Stomach (tissue), 9 donors: Measurements from ENCODE around the gene E2F8. TPM values are rescaled to one million over a fixed set of nuclear protein-coding genes. Genes with fewer than 3 reads are reported as not detected.

Experiments
- DNase-seq, 2 donors: peaks; one replicate each; pipeline versions ENCODE4 v3.0.0 to v3.0.0-alpha.2; 2013 to 2019
- H3K27ac ChIP-seq, 5 donors: fragments of 200-600 bp in 4 of 5; sonication (generic) in 4 of 5; one replicate each; pipeline ENCODE4 v1.5.1; 2013 to 2019; ENCODE audit warnings: mild to moderate bottlenecking in 1 of 5, moderate library complexity in 1 of 5
- H3K27me3 ChIP-seq, 3 donors: fragments of 200-600 bp; sonication (generic); one replicate each; pipeline ENCODE4 v1.5.1; 2017 to 2019; ENCODE audit warnings: mixed run types in 1 of 3
- H3K36me3 ChIP-seq, 4 donors: fragments of 200-600 bp; sonication (generic); 1 replicate in 3 of 4; 2 replicates in 1 of 4; pipeline ENCODE4 v1.5.1; 2016 to 2019
- H3K4me1 ChIP-seq, 4 donors: fragments of 200-600 bp; sonication (generic); one replicate each; pipeline ENCODE4 v1.5.1; 2016 to 2019
- H3K4me3 ChIP-seq, 4 donors: fragments of 200-600 bp; sonication (generic) in 3 of 4; one replicate each; pipeline ENCODE4 v1.5.1; 2016 to 2019; ENCODE audit warnings: mild to moderate bottlenecking in 1 of 4
- H3K9me3 ChIP-seq, 4 donors: fragments of 200-600 bp; sonication (generic); one replicate each; pipeline ENCODE4 v1.5.1; 2016 to 2019
- EP300 ChIP-seq: sonication (generic); formaldehyde crosslinking; IDR thresholded peaks from one replicate; pipeline ENCODE4 v1.6.1; 2017; ENCODE audit warnings: antibody characterized with exemption
- POLR2A ChIP-seq, 4 donors: fragments of 450-650 bp; IDR thresholded peaks; one replicate each; pipeline ENCODE4 v1.6.1; 2016; ENCODE audit warnings: antibody characterized with exemption in 4 of 4, control low read depth in 2 of 4, mild to moderate bottlenecking in 1 of 4, moderate library complexity in 1 of 4
- POLR2AphosphoS5 ChIP-seq, 3 donors: sonication (generic); formaldehyde crosslinking; IDR thresholded peaks; one replicate each; pipeline ENCODE4 v1.6.1; 2016; ENCODE audit warnings: antibody characterized with exemption in 3 of 3
- WGBS, 5 donors: extraction: QIAGEN DNeasy Blood & Tissue Kit in 3 of 5; methylation state at CpG; one replicate each; pipeline versions ENCODE4 v1.1.5 to v1.1.7; 2013 to 2018; 5-methylcytosine and 5-hydroxymethylcytosine counted together
- intact Hi-C: fragments of 100-400 bp; cut with DNase I; formaldehyde crosslinking; loops from one replicate; pipeline ENCODE4 v1.15.1; 2023; ENCODE audit warnings: low total_unique reads
- polyA plus RNA-seq, 3 donors: library from polyadenylated mRNA; stranded (reverse); fragments of 200-250 nt; gene quantifications; one replicate each; pipeline ENCODE4 v1.2.3, GENCODE V29; 2013
- total RNA-seq, 5 donors: library from RNA; depleted of rRNA; stranded (reverse); fragments of >200 nt; gene quantifications; one replicate each; pipeline versions ENCODE4 v1.1.0 to v1.2.3, GENCODE V29; 2014 to 2016
- TF ChIP-seq, protein P1 (sequence below), 7 experiments: fragments of 450-650 bp in 4 of 7; fragments of 200-600 bp in 3 of 7; sonication (generic) in 3 of 7; IDR thresholded peaks; one replicate each; pipeline ENCODE4 v1.5.1; 2016 to 2019; ENCODE audit warnings: antibody characterized with exemption in 7 of 7, control low read depth in 2 of 7, mild to moderate bottlenecking in 1 of 7
- donor health status: healthy with polysubstance abuse.
- donor health status: Bipolar disorder and iron deficiency.
- donor health status: healthy.

Gene E2F8
- total and polyA plus RNA-seq, 8 donors = 0.89 to 13.0 (median 3.2) TPM

DNA sequence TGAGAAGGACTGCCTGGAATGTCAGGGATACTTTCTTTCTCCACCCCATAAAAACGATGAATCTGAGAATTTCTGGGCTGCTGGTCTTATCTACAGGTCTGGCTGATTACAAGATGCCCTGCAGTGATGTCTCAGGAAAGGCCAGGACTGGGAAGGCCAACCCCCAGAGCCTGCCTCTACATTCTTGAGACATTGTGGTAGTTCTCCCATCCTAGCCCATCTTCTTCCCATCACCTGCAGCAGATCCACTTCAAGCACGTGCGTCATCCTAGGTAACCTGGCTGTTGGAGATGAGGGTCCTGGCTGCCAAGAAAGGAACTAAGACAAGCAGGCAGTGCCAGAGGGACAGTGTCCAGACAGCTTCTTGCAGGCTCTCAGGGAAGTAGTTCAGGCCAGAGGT is 44.1 kb upstream of the E2F8 start:
- 73 to 76% (median 74%) methylated on average over 3 of the region's 3 CpGs for WGBS, 5 donors
- no peak for DNase-seq
- Histone ChIP-seq H3K36me3 (no peaks in the 10 kb centered on the region), H3K9me3 (no peaks in the 10 kb centered on the region), H3K27me3 (peaks cover 0 to 13% (median 0%) of the 10 kb centered on the region in 3 donors), H3K27ac (no peak overlapping the region), H3K4me3 (no peak overlapping the region), H3K4me1 (peaks cover 0 to 5% (median 0%) of the 10 kb centered on the region in 4 donors)
- intact Hi-C loops = no loop called here
- TF ChIP-seq POLR2AphosphoS5 (IDR thresholded peaks at IDR 0.05) = no peak
- no peak for TF ChIP-seq POLR2A (IDR thresholded peaks at IDR 0.05)
- TF ChIP-seq, protein P1, sequence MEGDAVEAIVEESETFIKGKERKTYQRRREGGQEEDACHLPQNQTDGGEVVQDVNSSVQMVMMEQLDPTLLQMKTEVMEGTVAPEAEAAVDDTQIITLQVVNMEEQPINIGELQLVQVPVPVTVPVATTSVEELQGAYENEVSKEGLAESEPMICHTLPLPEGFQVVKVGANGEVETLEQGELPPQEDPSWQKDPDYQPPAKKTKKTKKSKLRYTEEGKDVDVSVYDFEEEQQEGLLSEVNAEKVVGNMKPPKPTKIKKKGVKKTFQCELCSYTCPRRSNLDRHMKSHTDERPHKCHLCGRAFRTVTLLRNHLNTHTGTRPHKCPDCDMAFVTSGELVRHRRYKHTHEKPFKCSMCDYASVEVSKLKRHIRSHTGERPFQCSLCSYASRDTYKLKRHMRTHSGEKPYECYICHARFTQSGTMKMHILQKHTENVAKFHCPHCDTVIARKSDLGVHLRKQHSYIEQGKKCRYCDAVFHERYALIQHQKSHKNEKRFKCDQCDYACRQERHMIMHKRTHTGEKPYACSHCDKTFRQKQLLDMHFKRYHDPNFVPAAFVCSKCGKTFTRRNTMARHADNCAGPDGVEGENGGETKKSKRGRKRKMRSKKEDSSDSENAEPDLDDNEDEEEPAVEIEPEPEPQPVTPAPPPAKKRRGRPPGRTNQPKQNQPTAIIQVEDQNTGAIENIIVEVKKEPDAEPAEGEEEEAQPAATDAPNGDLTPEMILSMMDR (IDR thresholded peaks at IDR 0.05) = no peak
- TF ChIP-seq EP300 = no peak

DNA sequence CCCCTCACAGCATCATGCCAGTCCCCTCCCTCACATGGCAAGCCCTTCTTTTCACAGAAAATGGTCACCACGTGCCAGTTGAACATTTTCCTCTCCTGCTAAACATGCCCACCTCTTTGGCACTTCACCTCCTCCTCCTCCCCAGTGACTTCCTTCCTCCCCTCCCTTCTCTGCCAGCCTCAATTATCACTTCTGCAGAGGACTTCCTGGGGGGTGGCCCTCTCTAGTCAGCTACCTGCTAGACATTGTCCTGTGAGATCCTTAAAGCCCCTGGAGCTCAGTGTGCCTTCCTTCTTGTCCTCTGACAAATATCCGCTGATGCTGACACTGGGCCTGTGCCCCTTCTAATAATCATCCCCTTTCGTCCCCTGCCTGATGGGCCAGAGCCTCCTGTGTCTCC is 43.2 kb upstream of the E2F8 start:
- Histone ChIP-seq H3K4me3 (no peak overlapping the region), H3K27me3 (peaks cover 0 to 13% (median 0%) of the 10 kb centered on the region in 3 donors), H3K4me1 (peaks cover 0 to 5% (median 0%) of the 10 kb centered on the region in 4 donors), H3K27ac (no peak overlapping the region), H3K9me3 (no peaks in the 10 kb centered on the region), H3K36me3 (no peaks in the 10 kb centered on the region)
- 58 to 78% (median 67%) methylated on average over 3 of the region's 3 CpGs for WGBS, 5 donors
- no peak for DNase-seq
- TF ChIP-seq POLR2A (IDR thresholded peaks at IDR 0.05) (no peak), EP300 (no peak), POLR2AphosphoS5 (IDR thresholded peaks at IDR 0.05) (no peak)
- TF ChIP-seq, protein P1 (IDR thresholded peaks at IDR 0.05) = no peak
- intact Hi-C loops = no loop called here

DNA sequence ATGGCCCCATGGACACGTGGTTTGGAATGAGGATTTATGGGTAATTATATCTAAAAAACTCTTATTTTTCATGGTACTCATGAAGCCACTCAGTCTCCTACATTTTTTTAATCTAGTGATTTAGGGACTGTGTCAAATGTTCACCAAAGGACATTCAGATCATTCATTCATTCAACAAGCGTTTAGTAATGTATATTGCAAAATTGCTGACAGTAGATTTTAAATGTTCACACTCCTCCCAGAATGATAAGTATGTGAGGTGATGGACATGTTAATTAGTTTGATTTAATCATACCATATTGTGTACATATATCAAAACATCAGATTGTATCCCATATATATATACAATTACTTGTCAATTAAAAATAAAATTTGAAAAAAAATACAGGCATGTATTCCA is 40.8 kb upstream of the E2F8 start:
- 55 to 73% (median 65%) methylated on average over 2 of the region's 2 CpGs for WGBS, 5 donors
- TF ChIP-seq POLR2AphosphoS5 (IDR thresholded peaks at IDR 0.05) (no peak), POLR2A (IDR thresholded peaks at IDR 0.05) (no peak), EP300 (no peak)
- TF ChIP-seq, protein P1 (IDR thresholded peaks at IDR 0.05) = no peak
- H3K36me3 ChIP-seq = no peaks in the 10 kb centered on the region
- H3K4me1 ChIP-seq = peaks cover 0 to 5% (median 2%) of the 10 kb centered on the region in 4 donors
- no peak for DNase-seq
- peaks cover 0 to 8% (median 0%) of the 10 kb centered on the region in 3 donors for H3K27me3 ChIP-seq
- intact Hi-C loops = no loop called here
- H3K9me3 ChIP-seq = no peaks in the 10 kb centered on the region
- H3K4me3 ChIP-seq = no peak overlapping the region
- no peak overlapping the region for H3K27ac ChIP-seq

DNA sequence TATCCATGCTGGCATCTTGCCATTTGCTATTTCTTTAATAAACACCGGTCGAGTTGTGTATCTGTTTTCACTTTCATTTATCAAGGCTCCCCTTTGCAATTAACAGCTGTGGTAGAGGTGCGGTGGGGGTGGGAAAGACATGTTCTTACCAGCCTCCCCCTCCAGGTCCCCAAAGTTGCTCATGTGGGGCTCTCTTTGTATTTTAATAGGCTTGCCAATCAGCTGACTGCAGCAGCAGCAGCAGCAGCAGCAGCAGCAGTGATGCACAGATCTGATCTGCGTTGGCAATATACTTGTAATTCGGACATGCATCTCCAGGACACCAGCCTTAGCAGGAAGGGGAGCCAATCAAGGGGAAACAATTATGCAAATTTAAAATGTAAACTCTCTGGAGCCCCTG is 40.3 kb upstream of the E2F8 start:
- Histone ChIP-seq H3K4me1 (peaks cover 0 to 5% (median 2%) of the 10 kb centered on the region in 4 donors), H3K27me3 (peaks cover 0 to 4% (median 0%) of the 10 kb centered on the region in 3 donors), H3K27ac (no peak overlapping the region), H3K4me3 (peak overlapping the region in 1 of 4 donors; percentile 9), H3K9me3 (no peaks in the 10 kb centered on the region), H3K36me3 (no peaks in the 10 kb centered on the region)
- peak in 1 of 2 donors; percentile 26 for DNase-seq
- WGBS, 5 donors = 24 to 32% (median 25%) methylated on average over 5 of the region's 5 CpGs
- no peak for TF ChIP-seq EP300
- TF ChIP-seq, protein P1 (IDR thresholded peaks at IDR 0.05) = no peak
- no peak for TF ChIP-seq POLR2A (IDR thresholded peaks at IDR 0.05)
- TF ChIP-seq POLR2AphosphoS5 (IDR thresholded peaks at IDR 0.05) = no peak
- intact Hi-C loops = no loop called here
